HK-2 (cell line): ENCODE data around the gene MYCN.
"Not testable (repeated sequence)": the region's sequence is repeated elsewhere in the genome, so short reads cannot be mapped to it uniquely, and the experiment has no call there.

Experiments used
- DNase-seq: peaks from one replicate; pipeline ENCODE4 v3.0.0-alpha.2; 2018; ENCODE audit not compliant: unreplicated experiment

MYCN gene

GRCh38 chr2:15957881-15958713 lies 17.7 kb downstream of the MYCN start:
- no peak for DNase-seq

- DNase-seq: no peak
Measured at GRCh38 chr2:15959331-15960153, 19.2 kb downstream of the MYCN start.

GRCh38 chr2:15960154-15960520 lies 19.8 kb downstream of the MYCN start:
- DNase-seq: not testable (repeated sequence)

GRCh38 chr2:15963109-15963976 lies 23.0 kb downstream of the MYCN start:
- not testable (repeated sequence) for DNase-seq

GRCh38 chr2:15963977-15964670 lies 23.8 kb downstream of the MYCN start:
- DNase-seq: no peak

GRCh38 chr2:15964936-15965563 lies 24.7 kb downstream of the MYCN start:
- no peak for DNase-seq

- no peak for DNase-seq
Measured at GRCh38 chr2:15965564-15966019, 25.2 kb downstream of the MYCN start.

GRCh38 chr2:15967415-15968279 lies 27.3 kb downstream of the MYCN start:
- DNase-seq: no peak

GRCh38 chr2:15968280-15969178 lies 28.2 kb downstream of the MYCN start:
- DNase-seq: no peak

- no peak for DNase-seq
Measured at GRCh38 chr2:15969214-15969613, 28.9 kb downstream of the MYCN start.

GRCh38 chr2:15970701-15971100 lies 30.4 kb downstream of the MYCN start:
- DNase-seq: no peak

- no peak for DNase-seq
Measured at GRCh38 chr2:15971351-15971750, 31.0 kb downstream of the MYCN start.

- no peak for DNase-seq
Measured at GRCh38 chr2:15971831-15972522, 31.6 kb downstream of the MYCN start.

- DNase-seq: no peak
Measured at GRCh38 chr2:15973481-15974401, 33.4 kb downstream of the MYCN start.

GRCh38 chr2:15974565-15975260 lies 34.4 kb downstream of the MYCN start:
- no peak for DNase-seq

- no peak for DNase-seq
Measured at GRCh38 chr2:15975261-15975600, 34.9 kb downstream of the MYCN start.

- no peak for DNase-seq
Measured at GRCh38 chr2:15975676-15976075, 35.3 kb downstream of the MYCN start.
